Colonic mucosa (tissue), 4 donors: Measurements from ENCODE around the gene PACSIN1. TPM values are rescaled to one million over a fixed set of nuclear protein-coding genes. Genes with fewer than 3 reads are reported as not detected.

Source experiments
- DNase-seq: peaks from one replicate; pipeline ENCODE4 v3.0.0-alpha.2; 2020
- H3K27ac ChIP-seq: fragments of 200-600 bp; one replicate; pipeline ENCODE4 v1.8.0; 2021
- H3K27me3 ChIP-seq: fragments of 200-600 bp; one replicate; pipeline ENCODE4 v1.8.0; 2021
- H3K36me3 ChIP-seq: fragments of 200-600 bp; one replicate; pipeline ENCODE4 v1.8.0; 2021
- H3K4me1 ChIP-seq: fragments of 200-600 bp; one replicate; pipeline ENCODE4 v1.8.0; 2021; ENCODE audit warnings: mild to moderate bottlenecking
- H3K4me3 ChIP-seq: fragments of 200-600 bp; one replicate; pipeline ENCODE4 v1.8.0; 2021
- H3K9ac ChIP-seq, 2 donors: one replicate each; pipeline ENCODE4 v1.7.0; 2013; ENCODE audit warnings: control low read depth in 2 of 2, low read depth in 2 of 2, low read length in 2 of 2
- H3K9me3 ChIP-seq: fragments of 200-600 bp; one replicate; pipeline ENCODE4 v1.8.0; 2021
- CTCF ChIP-seq: fragments of 200-600 bp; IDR thresholded peaks from one replicate; pipeline ENCODE4 v1.8.0; 2022; ENCODE audit warnings: antibody characterized with exemption, mild to moderate bottlenecking
- intact Hi-C: fragments of 100-400 bp; cut with DNase I; formaldehyde crosslinking; loops from one replicate; pipeline ENCODE4 v1.14.1; 2022
- total RNA-seq, 2 donors: library from RNA; stranded (reverse); fragmentation: NEBNext Ultra II Directional in 1 of 2; extraction: Animal tissue kit (Norgen Biotek cat#: 25700) in 1 of 2; gene quantifications; one replicate each; pipeline ENCODE4 v1.2.1, GENCODE V29; 2021
- donor health status: healthy.
- donor health status: DM: no; HTN: no; CAD: no.
- donor health status: DM: no; HTN: no; CAD: no.

The PACSIN1 gene
- total RNA-seq, 2 donors from 2014 or later: 0.05 to 0.37 TPM

DNA sequence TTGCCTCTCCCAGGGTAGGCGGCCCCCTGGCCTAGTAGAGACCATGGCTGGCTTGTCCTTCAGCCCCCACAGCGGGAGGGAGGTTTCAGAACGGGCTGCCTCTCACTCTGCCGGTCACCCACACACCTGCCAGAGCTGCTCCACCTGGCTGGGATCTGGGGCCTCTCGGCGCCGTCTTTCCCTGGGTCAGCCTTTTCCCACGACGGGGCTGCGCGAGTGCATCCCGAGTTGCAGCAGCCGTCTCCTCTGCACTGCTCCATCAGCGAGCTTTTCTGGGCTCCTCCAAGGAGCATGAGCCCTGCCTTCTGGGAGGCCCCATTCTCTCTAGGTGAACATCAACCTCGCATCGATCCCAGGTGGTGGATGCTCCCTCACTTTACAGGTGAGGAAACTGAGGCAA is 106.1 kb downstream of the PACSIN1 start:
- Histone ChIP-seq H3K9me3 (no peaks in the 10 kb centered on the region), H3K27me3 (no peaks in the 10 kb centered on the region), H3K9ac (no peak overlapping the region), H3K27ac (no peak overlapping the region), H3K4me1 (peaks cover 4% of the 10 kb centered on the region), H3K4me3 (no peak overlapping the region), H3K36me3 (no peaks in the 10 kb centered on the region)
- intact Hi-C loops: no loop called here
- no peak for TF ChIP-seq CTCF
- DNase-seq: no peak

DNA sequence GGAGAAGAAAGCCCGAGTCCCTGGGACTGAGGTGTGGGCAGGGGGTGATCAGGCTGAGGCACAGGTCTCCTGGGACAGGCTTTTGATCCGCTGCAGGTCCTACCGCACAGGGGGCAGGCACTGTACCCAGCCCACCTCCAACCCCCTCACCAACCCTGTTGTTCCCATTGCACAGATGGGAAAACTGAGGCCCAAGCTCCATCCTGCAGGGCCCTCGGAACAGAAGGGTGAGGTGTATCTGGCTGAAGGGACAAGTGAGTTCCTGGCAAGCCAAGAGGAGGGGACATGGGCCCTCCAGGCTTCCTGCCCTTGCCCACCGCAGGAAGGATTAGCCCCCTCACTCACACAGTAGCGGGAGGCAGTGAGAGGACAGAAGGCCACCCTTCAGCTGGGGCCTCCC is 106.7 kb downstream of the PACSIN1 start:
- no peak overlapping the region for H3K4me3 ChIP-seq
- no peaks in the 10 kb centered on the region for H3K9me3 ChIP-seq
- no peak for TF ChIP-seq CTCF
- peaks cover 4% of the 10 kb centered on the region for H3K4me1 ChIP-seq
- no peak overlapping the region for H3K27ac ChIP-seq
- H3K27me3 ChIP-seq: no peaks in the 10 kb centered on the region
- no peaks in the 10 kb centered on the region for H3K36me3 ChIP-seq
- intact Hi-C loops: no loop called here
- peak overlapping the region in 1 of 2 donors; percentile 12 for H3K9ac ChIP-seq
- no peak for DNase-seq

DNA sequence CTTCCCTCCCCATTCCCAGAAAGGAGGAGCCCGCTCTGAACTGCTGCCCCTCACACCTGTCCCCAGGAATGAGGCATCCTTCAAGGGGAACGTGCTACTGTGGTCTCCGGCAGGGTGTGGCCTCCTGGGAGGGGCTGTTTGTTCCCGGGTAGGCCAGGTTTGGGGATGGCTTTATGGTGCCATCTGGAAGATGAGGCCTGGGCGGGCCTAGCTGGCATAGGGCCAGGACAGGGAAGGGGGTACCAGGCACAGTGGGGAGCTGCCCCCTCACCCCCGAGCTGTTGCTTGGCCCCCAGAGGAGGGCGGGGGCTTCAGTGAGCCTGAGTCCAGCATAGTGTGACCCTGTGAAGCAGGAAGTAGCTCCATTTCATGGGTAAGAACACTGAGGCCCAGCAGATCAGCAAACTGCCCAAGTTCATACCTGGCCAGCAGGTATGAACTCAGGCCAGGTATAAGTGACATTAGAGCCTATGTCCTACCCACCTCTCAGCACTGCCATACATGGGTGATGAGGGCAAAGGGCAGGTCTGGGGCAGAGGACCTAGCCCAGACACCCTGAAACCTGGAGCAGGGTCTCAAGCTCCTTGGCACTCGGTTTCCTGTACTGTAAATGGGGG is 107.8 kb downstream of the PACSIN1 start:
- peaks cover 4% of the 10 kb centered on the region for H3K4me1 ChIP-seq

GRCh38 chr6:34574647-34575293 is 108.9 kb downstream of the PACSIN1 start:
- no peak for TF ChIP-seq CTCF
- Histone ChIP-seq H3K4me1 (peaks cover 4% of the 10 kb centered on the region), H3K36me3 (no peaks in the 10 kb centered on the region), H3K27me3 (no peaks in the 10 kb centered on the region), H3K4me3 (no peak overlapping the region), H3K9me3 (no peaks in the 10 kb centered on the region), H3K27ac (no peak overlapping the region), H3K9ac (no peak overlapping the region)
- intact Hi-C loops: no loop called here
- no peak for DNase-seq

More for the DNA sequence above, 107.8 kb downstream of the PACSIN1 start:
- peak; percentile 57 for DNase-seq
- no peaks in the 10 kb centered on the region for H3K27me3 ChIP-seq
- TF ChIP-seq CTCF: no peak
- H3K9me3 ChIP-seq: no peaks in the 10 kb centered on the region
- no peak overlapping the region for H3K9ac ChIP-seq
- H3K4me3 ChIP-seq: no peak overlapping the region
- H3K36me3 ChIP-seq: no peaks in the 10 kb centered on the region
- intact Hi-C loops: no loop called here
- H3K27ac ChIP-seq: no peak overlapping the region

GRCh38 chr6:34575326-34575725 is 109.5 kb downstream of the PACSIN1 start:
- no peak overlapping the region for H3K9ac ChIP-seq
- DNase-seq: no peak
- intact Hi-C loops: no loop called here
- TF ChIP-seq CTCF: no peak
- no peaks in the 10 kb centered on the region for H3K36me3 ChIP-seq
- H3K27ac ChIP-seq: no peak overlapping the region
- peaks cover 4% of the 10 kb centered on the region for H3K4me1 ChIP-seq
- H3K27me3 ChIP-seq: no peaks in the 10 kb centered on the region
- H3K9me3 ChIP-seq: no peaks in the 10 kb centered on the region
- H3K4me3 ChIP-seq: no peak overlapping the region
